IMR-90 (cell line): Measurements from ENCODE around the gene EIF3L.

Experiments used
- BHLHE40 ChIP-seq: fragments of 150-350 bp; IDR thresholded peaks from 2 replicates; pipeline ENCODE4 v1.6.1; 2016; ENCODE audit warnings: mild to moderate bottlenecking, low read depth, low read length
- CEBPB ChIP-seq: IDR thresholded peaks from 2 replicates; pipeline ENCODE4 v1.6.1; 2012; ENCODE audit warnings: low read depth, low read length, improper control_type of control experiment
- FOS ChIP-seq: fragments of 150-350 bp; IDR thresholded peaks from 2 replicates; pipeline ENCODE4 v1.6.1; 2016; ENCODE audit warnings: low read depth, low read length
- MAZ ChIP-seq: IDR thresholded peaks from 2 replicates; pipeline ENCODE4 v1.6.1; 2012; ENCODE audit warnings: low read depth, mild to moderate bottlenecking, low read length, improper control_type of control experiment, moderate library complexity, borderline replicate concordance
- MXI1 ChIP-seq: IDR thresholded peaks from 2 replicates; pipeline ENCODE4 v1.6.1; 2012; ENCODE audit warnings: low read depth, mild to moderate bottlenecking, low read length, moderate library complexity, borderline replicate concordance
- POLR2A ChIP-seq: IDR thresholded peaks from 2 replicates; pipeline ENCODE4 v1.6.1; 2012; ENCODE audit warnings: mild to moderate bottlenecking, low read depth, low read length
- RAD21 ChIP-seq: IDR thresholded peaks from 2 replicates; pipeline ENCODE4 v1.6.1; 2012; ENCODE audit warnings: low read length, improper control_type of control experiment
- RCOR1 ChIP-seq: IDR thresholded peaks from 2 replicates; pipeline ENCODE4 v1.6.1; 2012; ENCODE audit warnings: mild to moderate bottlenecking, low read length, improper control_type of control experiment; ENCODE audit not compliant: insufficient replicate concordance
- TF ChIP-seq, protein P1 (sequence below): conservative IDR thresholded peaks from 2 replicates; pipeline ENCODE4 v1.5.1; 2012; ENCODE audit warnings: mild to moderate bottlenecking, low read depth, low read length, improper control_type of control experiment
- TF ChIP-seq, protein P2 (sequence below): fragments of 150-350 bp; IDR thresholded peaks from 2 replicates; pipeline ENCODE4 v1.6.1; 2016; ENCODE audit warnings: low read depth, mild to moderate bottlenecking, low read length, moderate library complexity, borderline replicate concordance

DNA sequence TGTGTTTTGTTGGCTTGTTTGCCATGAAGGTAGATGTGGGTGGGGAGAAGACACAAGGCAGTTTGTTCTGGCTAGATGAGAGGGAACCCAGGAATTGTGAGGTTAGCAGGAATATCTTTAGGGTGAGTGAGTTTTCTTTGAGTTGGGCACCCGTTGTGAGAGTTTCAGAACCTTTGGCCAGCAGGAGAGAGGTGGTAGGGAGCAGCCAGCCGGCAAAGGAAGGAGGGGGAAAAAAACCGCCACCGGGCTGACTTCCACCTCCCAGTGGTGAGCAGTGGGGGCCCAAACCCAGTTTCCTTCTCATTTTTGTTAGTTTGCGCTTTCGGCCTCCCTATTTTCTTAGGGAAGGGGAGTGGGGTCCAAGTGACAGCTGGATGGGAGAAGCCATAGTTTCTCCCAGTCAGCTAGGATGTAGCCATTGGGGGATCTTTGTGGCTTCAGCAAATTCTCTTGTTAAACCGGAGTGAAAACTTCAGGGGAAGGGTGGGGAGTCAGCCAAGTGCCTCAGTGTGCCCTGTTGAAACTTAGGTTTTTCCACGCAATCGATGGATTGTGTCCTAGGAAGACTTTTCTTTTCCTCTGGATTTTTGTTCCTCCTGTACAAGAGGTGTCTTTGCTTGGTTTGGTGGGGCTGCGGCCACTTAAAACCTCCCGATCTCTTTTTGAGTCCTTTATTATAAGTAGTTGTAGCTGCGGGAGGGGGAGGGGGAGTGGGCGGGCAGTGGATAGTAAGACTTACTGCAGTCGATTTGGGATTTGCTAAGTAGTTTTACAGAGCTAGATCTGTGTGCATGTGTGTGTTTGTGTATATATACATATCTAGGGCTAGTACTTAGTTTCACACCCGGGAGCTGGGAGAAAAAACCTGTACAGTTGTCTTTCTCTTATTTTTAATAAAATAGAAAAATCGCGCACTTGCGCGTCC, 42.5 kb upstream of the EIF3L start:
- TF ChIP-seq, protein P1, sequence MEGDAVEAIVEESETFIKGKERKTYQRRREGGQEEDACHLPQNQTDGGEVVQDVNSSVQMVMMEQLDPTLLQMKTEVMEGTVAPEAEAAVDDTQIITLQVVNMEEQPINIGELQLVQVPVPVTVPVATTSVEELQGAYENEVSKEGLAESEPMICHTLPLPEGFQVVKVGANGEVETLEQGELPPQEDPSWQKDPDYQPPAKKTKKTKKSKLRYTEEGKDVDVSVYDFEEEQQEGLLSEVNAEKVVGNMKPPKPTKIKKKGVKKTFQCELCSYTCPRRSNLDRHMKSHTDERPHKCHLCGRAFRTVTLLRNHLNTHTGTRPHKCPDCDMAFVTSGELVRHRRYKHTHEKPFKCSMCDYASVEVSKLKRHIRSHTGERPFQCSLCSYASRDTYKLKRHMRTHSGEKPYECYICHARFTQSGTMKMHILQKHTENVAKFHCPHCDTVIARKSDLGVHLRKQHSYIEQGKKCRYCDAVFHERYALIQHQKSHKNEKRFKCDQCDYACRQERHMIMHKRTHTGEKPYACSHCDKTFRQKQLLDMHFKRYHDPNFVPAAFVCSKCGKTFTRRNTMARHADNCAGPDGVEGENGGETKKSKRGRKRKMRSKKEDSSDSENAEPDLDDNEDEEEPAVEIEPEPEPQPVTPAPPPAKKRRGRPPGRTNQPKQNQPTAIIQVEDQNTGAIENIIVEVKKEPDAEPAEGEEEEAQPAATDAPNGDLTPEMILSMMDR = no peak
- TF ChIP-seq MXI1 (no peak), FOS (no peak), MAZ (no peak), RAD21 (no peak), CEBPB (no peak), RCOR1 (no peak), BHLHE40 (no peak), POLR2A (peak; percentile 57)
- TF ChIP-seq, protein P2, sequence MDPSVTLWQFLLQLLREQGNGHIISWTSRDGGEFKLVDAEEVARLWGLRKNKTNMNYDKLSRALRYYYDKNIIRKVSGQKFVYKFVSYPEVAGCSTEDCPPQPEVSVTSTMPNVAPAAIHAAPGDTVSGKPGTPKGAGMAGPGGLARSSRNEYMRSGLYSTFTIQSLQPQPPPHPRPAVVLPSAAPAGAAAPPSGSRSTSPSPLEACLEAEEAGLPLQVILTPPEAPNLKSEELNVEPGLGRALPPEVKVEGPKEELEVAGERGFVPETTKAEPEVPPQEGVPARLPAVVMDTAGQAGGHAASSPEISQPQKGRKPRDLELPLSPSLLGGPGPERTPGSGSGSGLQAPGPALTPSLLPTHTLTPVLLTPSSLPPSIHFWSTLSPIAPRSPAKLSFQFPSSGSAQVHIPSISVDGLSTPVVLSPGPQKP = no peak
